GM12874 (cell line): ENCODE results near the gene ZNF507.

Experiments
- TF ChIP-seq, protein P1 (sequence below): IDR thresholded peaks from 2 replicates; pipeline ENCODE4 v1.5.1; 2011; ENCODE audit warnings: low read depth, mild to moderate bottlenecking, control low read depth, low read length, moderate library complexity; ENCODE audit not compliant: insufficient read depth

The ZNF507 gene

DNA sequence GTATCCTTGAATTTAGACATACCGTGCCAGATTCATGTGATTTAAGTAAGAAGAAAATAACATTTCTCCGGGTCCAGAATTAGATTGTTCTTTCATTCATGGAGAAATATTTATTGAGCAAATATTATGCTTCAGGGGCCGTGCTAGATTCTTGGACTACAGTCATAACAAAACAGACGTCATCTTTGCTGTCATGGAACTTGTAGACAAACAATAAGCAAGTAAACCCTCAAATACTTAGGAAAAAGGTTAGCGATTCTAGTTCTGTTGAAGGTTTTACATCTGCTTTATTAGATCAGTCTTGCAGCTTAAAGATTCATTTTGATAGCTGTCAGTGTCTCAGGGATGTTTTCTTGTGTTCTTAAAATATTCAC lies 16.9 kb downstream of the ZNF507 start:
- TF ChIP-seq, protein P1, sequence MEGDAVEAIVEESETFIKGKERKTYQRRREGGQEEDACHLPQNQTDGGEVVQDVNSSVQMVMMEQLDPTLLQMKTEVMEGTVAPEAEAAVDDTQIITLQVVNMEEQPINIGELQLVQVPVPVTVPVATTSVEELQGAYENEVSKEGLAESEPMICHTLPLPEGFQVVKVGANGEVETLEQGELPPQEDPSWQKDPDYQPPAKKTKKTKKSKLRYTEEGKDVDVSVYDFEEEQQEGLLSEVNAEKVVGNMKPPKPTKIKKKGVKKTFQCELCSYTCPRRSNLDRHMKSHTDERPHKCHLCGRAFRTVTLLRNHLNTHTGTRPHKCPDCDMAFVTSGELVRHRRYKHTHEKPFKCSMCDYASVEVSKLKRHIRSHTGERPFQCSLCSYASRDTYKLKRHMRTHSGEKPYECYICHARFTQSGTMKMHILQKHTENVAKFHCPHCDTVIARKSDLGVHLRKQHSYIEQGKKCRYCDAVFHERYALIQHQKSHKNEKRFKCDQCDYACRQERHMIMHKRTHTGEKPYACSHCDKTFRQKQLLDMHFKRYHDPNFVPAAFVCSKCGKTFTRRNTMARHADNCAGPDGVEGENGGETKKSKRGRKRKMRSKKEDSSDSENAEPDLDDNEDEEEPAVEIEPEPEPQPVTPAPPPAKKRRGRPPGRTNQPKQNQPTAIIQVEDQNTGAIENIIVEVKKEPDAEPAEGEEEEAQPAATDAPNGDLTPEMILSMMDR: no peak

DNA sequence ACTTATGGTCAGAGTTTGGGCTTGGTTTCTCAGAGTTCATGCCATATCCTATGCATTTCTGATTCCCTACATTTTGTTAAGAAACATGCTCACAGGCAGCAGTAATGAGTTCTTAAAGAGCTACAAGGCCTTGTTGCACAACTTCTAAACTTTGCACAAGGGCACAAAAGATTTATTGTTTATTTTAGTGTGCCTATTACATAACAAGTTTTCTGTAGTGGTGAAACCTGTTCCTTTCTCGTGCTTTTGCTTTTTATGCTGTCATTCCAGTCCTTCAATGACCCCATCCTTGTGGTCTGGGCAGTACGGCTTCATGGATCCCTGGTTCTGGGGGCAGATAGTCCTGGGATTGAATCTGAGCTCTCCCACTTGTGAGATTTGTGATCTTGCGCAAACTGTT lies 17.8 kb downstream of the ZNF507 start:
- TF ChIP-seq, protein P1: no peak

DNA sequence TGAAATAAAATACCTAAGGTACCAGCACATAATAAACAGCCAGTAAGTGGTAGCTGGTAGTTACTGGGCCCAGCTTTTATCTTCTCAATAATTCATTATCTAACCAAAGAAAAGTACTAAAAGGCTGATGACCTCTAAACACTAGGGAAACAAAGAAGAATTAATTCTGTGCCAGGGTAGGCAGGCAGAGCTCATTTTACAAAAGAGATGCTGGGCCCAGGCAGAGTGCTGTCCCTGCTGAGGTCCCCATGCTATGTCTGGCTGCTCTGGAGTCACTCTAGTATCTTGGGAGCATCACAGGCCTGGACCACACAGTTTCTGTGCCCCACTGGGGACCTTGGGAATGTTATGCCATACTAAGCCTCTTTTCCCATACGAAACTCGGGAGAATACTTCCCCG lies 18.2 kb downstream of the ZNF507 start:
- TF ChIP-seq, protein P1: no peak

DNA sequence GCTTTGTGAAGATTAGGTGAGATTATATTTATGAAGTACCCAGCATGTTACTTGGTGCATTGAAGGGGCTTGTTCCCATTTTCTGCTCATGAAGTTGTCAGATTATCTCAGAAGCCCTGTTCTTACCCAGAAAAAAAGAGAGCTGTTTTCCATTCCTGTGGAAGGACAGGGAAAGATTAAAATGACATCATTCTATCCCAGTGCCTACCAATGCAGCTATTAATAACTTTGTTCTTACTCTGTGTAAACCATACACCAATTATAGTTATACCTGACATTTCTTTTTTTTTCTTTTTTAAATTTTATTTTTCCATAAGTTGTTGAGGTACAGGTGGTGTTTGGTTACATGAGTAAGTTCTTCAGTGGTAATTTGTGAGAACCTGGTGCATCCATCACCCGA lies 18.6 kb downstream of the ZNF507 start:
- TF ChIP-seq, protein P1: no peak

DNA sequence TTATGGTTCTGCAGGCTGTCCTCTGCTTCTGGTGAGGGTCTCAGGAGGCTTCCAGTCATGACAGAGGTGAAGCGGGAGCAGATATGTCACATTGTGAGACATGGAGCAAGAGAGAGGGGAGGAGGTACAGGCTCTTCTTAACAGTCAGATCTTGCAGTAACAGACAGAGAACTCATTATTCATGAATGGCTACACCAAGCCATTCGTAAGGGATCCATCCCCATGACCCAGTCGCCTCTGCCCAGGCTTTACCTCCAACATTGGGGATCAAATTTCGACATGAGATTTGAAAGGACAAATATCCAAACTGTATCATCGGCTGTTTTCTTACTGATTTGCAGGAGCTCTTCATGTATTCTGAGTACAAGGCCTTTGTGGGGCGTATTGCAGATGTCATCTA lies 21.7 kb downstream of the ZNF507 start:
- TF ChIP-seq, protein P1: no peak

DNA sequence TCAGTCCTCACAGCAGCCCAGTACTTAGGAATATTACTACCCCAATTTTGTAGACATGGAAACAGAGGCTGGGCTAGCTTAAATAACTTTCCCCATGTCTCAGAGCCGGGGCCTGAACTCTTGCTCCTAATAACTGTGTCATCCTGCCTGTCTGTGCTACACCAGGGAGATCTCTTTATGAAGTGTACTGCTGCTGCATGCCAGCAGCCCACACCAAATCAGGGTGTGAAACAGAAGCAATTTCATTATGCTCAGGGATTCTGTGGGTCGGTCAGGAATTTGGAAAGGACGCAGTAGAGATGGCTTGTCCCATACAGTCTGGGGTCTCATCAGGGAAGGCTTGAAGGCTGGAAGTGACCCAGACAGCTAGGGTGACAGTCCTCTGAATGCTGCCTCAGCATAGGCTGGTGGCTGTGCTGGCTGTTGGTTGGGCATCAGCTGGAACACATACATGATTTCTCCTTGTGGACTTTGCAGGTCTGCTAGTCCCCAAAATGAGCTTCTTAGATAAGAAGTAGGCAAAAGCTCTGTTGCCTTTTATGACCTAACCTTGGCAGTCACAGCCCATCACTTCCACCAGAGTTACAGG lies 22.6 kb downstream of the ZNF507 start:
- TF ChIP-seq, protein P1: no peak

DNA sequence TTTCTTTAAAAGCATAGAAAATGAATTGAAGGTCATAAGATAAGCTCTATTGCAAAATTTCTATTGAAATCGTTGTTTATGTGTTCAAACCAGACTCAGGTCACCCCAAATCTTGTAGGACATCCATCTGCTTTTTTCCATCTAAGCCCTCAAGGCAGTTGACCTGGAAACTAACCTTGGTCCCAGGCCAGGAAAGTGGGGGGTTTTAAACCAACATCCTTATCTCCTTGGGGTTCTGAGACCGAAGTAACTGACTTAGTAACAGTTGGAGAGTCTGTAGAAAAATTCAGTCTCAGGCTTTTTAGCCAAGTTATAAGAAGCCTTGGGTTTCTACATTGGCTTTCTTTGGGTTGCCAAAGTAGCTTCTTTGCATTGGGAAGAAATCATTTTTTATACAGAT lies 23.4 kb downstream of the ZNF507 start:
- TF ChIP-seq, protein P1: no peak
